ENCODE data around the gene B4GALT4. TPM values are rescaled to one million over a fixed set of nuclear protein-coding genes. Genes with fewer than 3 reads are reported as not detected.

The B4GALT4 gene
- total and polyA plus RNA-seq, 2 of the 8 experiments (the other 6 are each of a cell fraction or from before 2014, with no cell fraction given) = 14.6 to 44.7 TPM

DNA sequence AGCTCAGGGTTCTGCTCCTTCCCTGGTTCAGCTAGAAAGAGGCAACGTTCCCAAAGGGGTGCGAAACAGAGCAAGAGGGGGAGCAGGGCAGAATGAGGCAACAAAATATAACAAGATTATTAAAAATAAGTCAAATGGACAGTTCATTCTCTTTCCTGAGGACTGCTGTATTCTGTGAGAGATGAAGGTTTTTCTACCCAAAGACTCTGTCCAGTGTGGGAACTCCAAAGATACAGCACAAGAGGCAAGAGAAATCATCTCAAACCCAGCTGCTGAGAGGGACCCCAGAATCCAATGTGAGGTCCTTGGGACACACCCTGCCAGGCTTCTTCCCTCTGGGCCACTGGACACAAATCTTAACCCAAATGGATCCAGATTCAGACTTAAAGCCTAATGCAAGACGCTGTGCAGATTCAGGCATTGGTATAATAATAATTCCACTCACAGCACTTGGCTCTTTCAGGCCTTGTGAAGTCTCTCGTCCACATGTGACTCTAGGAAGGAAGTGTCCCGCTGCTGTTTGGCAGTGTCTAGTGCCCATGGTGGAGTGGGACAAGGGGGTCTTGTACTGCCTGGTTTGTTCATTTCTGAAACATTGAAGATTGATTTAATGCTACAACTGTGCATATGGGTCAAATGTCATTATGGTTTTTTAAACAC, 39.0 kb upstream of the B4GALT4 start:
- Histone ChIP-seq H3K4me2 (ENCODE audit: insufficient read depth in 1 of 2, low read depth in 2 of 2, low read length in 2 of 2) (no peak overlapping the region), H3K9ac (replicated peaks in 1 of 4; ENCODE audit: extremely low read depth in 1 of 4, low read depth in 3 of 4, low read length in 3 of 4) (no peak overlapping the region), H2BK20ac (ENCODE audit: low read length) (no peak overlapping the region), H3K4me3 (ENCODE audit: extremely low read depth in 1 of 4, insufficient read depth in 2 of 4, low read depth in 3 of 4, low read length in 4 of 4) (no peak overlapping the region), H3K27me3 (replicated peaks in 1 of 4; ENCODE audit: control insufficient read depth in 3 of 4, extremely low read depth in 1 of 4, insufficient read depth in 3 of 4, low read length in 3 of 4) (no peaks in the 10 kb centered on the region), H2AK5ac (ENCODE audit: low read depth, low read length) (no peak overlapping the region), H3K56ac (replicated peaks; ENCODE audit: insufficient read length, low read depth, low read length) (no peak overlapping the region), H4K91ac (replicated peaks; ENCODE audit: insufficient read length, low read length) (no peak overlapping the region), H4K5ac (ENCODE audit: insufficient read length, low read depth, low read length) (no peak overlapping the region), H3K18ac (ENCODE audit: extremely low read depth, low read length) (no peak overlapping the region; the same call in 1 of the 2 replicates), H3K79me1 (ENCODE audit: low read depth, low read length) (no peaks in the 10 kb centered on the region), H3K4me1 (replicated peaks in 1 of 4; ENCODE audit: control insufficient read depth in 3 of 4, insufficient read depth in 4 of 4, low read length in 3 of 4) (peaks cover 0 to 6% (median 0%) of the 10 kb centered on the region in 4 experiments; a peak in 1 of 7 replicates), H3K4ac (replicated peaks; ENCODE audit: insufficient read length, low read depth, low read length) (peak overlapping the region; percentile 2), H4K8ac (ENCODE audit: extremely low read depth, insufficient read depth, low read length) (no peak overlapping the region), H2AFZ (ENCODE audit: low read length) (peak overlapping the region; percentile 100), H3K79me2 (ENCODE audit: control insufficient read depth in 1 of 2, insufficient read depth in 2 of 2, low read length in 2 of 2) (no peaks in the 10 kb centered on the region), H2BK12ac (ENCODE audit: low read depth, low read length) (no peak overlapping the region), H3K9me3 (ENCODE audit: insufficient read depth in 2 of 2, low read depth in 1 of 2, low read length in 1 of 2) (peaks cover 12 to 17% of the 10 kb centered on the region in 2 experiments), H3K27ac (ENCODE audit: low read depth, low read length) (no peak overlapping the region), H3K36me3 (ENCODE audit: control insufficient read depth in 2 of 4, insufficient read depth in 4 of 4, low read length in 3 of 4) (no peaks in the 10 kb centered on the region), H3K14ac (ENCODE audit: insufficient read length) (no peak overlapping the region), H4K20me1 (replicated peaks in 1 of 2; ENCODE audit: control insufficient read depth in 1 of 2, insufficient read depth in 2 of 2, low read length in 2 of 2) (no peaks in the 10 kb centered on the region), H2BK15ac (ENCODE audit: low read length) (no peak overlapping the region), H3K23me2 (ENCODE audit: low read depth, low read length) (no peaks in the 10 kb centered on the region), H2BK120ac (replicated peaks; ENCODE audit: low read depth, low read length) (no peak overlapping the region), H3K23ac (ENCODE audit: insufficient read length) (no peak overlapping the region), H2BK5ac (ENCODE audit: low read depth, low read length) (no peak overlapping the region)
- ChIA-PET CTCF (ENCODE audit: partially characterized antibody) (interaction anchor here (1.0 kb wide), 1 partner anchor 144 kb away, joined by 3 read pairs; no protein-coding TSS in a partner anchor), POLR2A (ENCODE audit: partially characterized antibody) (interaction anchor here (0.7 to 1.6 kb wide), 2 partner anchors 11 to 43 kb away, joined by 3 to 6 read pairs; no protein-coding TSS in a partner anchor)
- WGBS, 2 experiments (ENCODE audit: extremely low coverage in 1 of 2, insufficient coverage in 1 of 2, insufficient read length in 1 of 2, insufficient replicate concordance in 2 of 2, low coverage in 1 of 2, low lambda C conversion rate in 2 of 2, missing lambda C conversion rate in 1 of 2) = 87% methylated on average over 5 of the region's 5 CpGs; no CpG with 5 or more reads in 1 of the 2 experiments
- FAIRE-seq = no peak
- no peak for DNase-seq (ENCODE audit: low read depth in 1 of 2, low spot score in 2 of 2)
- TF ChIP-seq ZNF274 (IDR thresholded peaks at IDR 0.05; ENCODE audit: borderline replicate concordance, extremely low read depth, low read length) (no peak), TCF12 (IDR thresholded peaks at IDR 0.05; ENCODE audit: low read depth, low read length) (no peak), SP4 (IDR thresholded peaks at IDR 0.05; ENCODE audit: low read length) (no peak), BRCA1 (IDR thresholded peaks at IDR 0.05; ENCODE audit: low read depth, low read length) (no peak), CHD1 (IDR thresholded peaks at IDR 0.05; ENCODE audit: low read depth, low read length) (no peak), YY1 (IDR thresholded peaks at IDR 0.05; ENCODE audit: low read depth, low read length) (no peak), POLR2A (IDR thresholded peaks at IDR 0.05; ENCODE audit: control extremely low read depth in 1 of 2, low read depth in 2 of 2, low read length in 2 of 2) (no peak), NANOG (IDR thresholded peaks at IDR 0.05; ENCODE audit: insufficient read depth, low read depth, low read length, poor library complexity, severe bottlenecking) (no peak), CREB1 (IDR thresholded peaks at IDR 0.05) (no peak), JUN (IDR thresholded peaks at IDR 0.05; ENCODE audit: low read depth, low read length) (no peak), CTBP2 (IDR thresholded peaks at IDR 0.05; ENCODE audit: borderline replicate concordance, insufficient read depth, insufficient read length, low read length) (no peak)
- TF ChIP-seq, protein P1, sequence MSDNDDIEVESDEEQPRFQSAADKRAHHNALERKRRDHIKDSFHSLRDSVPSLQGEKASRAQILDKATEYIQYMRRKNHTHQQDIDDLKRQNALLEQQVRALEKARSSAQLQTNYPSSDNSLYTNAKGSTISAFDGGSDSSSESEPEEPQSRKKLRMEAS (IDR thresholded peaks at IDR 0.05) = no peak
- TF ChIP-seq, protein P2, sequence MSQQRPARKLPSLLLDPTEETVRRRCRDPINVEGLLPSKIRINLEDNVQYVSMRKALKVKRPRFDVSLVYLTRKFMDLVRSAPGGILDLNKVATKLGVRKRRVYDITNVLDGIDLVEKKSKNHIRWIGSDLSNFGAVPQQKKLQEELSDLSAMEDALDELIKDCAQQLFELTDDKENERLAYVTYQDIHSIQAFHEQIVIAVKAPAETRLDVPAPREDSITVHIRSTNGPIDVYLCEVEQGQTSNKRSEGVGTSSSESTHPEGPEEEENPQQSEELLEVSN (IDR thresholded peaks at IDR 0.05) = no peak
